ENCODE data around the gene ZSCAN18. TPM values are rescaled to one million over a fixed set of nuclear protein-coding genes. Genes with fewer than 3 reads are reported as not detected.
A peak's percentile ranks its signal among the peaks of the same experiment; 100 is the strongest.

The ZSCAN18 gene
- polyA plus RNA-seq, 4 donors, result 6.3 to 58.1 (median 18.5) TPM

DNA sequence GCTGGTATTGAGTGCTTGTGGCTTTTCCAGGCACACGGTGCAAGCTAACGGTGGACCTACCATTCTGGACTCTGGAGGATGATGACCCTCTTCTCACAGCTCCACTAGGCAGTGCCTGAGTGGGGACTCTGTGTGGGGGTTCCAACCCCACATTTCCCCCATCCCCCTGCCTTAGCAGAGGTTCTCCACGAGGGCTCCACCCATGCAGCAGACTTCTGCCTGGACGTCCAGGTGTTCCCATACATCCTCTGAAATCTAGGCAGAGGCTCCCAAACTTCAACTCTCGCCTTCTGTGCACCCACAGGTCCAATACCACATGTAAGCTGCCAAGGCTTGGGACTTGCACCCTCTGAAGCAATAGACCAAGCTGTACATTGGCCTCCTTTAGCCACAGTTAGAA lies 25.3 kb upstream of the ZSCAN18 start:
- FAIRE-seq, result no peak
- no peaks in the 10 kb centered on the region for H3K27me3 ChIP-seq (ENCODE audit: control insufficient read depth in 3 of 3, insufficient read depth in 3 of 3, low read length in 3 of 3)
- no peaks in the 10 kb centered on the region for H3K4me1 ChIP-seq (ENCODE audit: control insufficient read depth in 3 of 3, insufficient read depth in 2 of 3, low read depth in 1 of 3, low read length in 2 of 3)
- peaks cover 9 to 95% of the 10 kb centered on the region in 2 donors for H3K9me3 ChIP-seq (ENCODE audit: control insufficient read depth in 2 of 2, insufficient read depth in 1 of 2, low read depth in 1 of 2, low read length in 1 of 2)
- DNase-seq, result no peak
- no peak overlapping the region for H3K4me3 ChIP-seq (ENCODE audit: low read depth in 1 of 3, low read length in 3 of 3)
- no peak overlapping the region for H3K27ac ChIP-seq (ENCODE audit: low read depth in 1 of 3, low read length in 2 of 3)
- 61 to 69% (median 68%) methylated on average over 5 of the region's 5 CpGs for WGBS, 3 donors
- H3K36me3 ChIP-seq (ENCODE audit: control insufficient read depth in 3 of 3, insufficient read depth in 2 of 3, low read depth in 1 of 3, low read length in 3 of 3), result peaks cover 2 to 12% (median 6%) of the 10 kb centered on the region in 3 donors

DNA sequence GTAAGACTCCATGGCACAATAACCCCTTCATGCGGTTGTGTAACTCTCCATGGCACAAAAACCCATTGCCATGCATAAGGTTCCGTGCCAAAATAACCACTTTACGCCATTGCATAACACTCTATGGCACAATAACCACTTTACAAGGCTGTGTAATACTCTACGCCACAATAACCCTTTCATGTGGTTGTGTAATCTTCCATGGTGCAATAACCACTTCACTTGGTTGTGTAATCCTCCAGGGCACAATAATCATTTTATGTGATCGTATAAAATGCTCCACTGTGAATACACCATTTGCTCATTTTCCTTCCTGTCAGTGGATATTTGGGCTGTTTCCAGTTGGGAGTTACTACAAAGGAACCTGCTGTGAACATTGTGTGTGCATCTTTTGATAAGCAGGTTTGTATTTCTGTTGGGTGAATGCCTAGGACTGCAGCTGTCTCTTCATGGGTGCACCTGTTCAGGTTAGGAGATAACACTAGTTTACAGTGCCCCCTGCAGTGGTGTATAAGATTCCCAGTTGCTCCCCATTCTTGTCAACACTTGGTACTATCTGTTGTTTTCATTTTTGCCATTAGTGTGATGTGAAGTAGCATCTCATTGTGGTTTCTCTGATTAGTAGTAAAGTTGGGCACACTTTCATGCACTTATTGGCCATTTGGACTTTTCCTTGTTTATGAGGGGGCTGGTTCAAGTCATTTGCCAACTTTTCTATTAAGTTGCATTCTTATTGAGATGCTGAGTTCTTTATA lies 21.1 kb upstream of the ZSCAN18 start:
- H3K27ac ChIP-seq (ENCODE audit: low read depth in 1 of 3, low read length in 2 of 3), result no peak overlapping the region
- H3K9me3 ChIP-seq (ENCODE audit: control insufficient read depth in 2 of 2, insufficient read depth in 1 of 2, low read depth in 1 of 2, low read length in 1 of 2), result peaks cover 13 to 81% of the 10 kb centered on the region in 2 donors
- DNase-seq (no peak), FAIRE-seq (no peak)
- H3K4me1 ChIP-seq (ENCODE audit: control insufficient read depth in 3 of 3, insufficient read depth in 2 of 3, low read depth in 1 of 3, low read length in 2 of 3), result no peaks in the 10 kb centered on the region
- H3K27me3 ChIP-seq (ENCODE audit: control insufficient read depth in 3 of 3, insufficient read depth in 3 of 3, low read length in 3 of 3), result peaks cover 0 to 7% (median 0%) of the 10 kb centered on the region in 3 donors
- 79 to 83% (median 81%) methylated on average over 5 of the region's 5 CpGs for WGBS, 3 donors
- no peak overlapping the region for H3K4me3 ChIP-seq (ENCODE audit: low read depth in 1 of 3, low read length in 3 of 3)
- H3K36me3 ChIP-seq (ENCODE audit: control insufficient read depth in 3 of 3, insufficient read depth in 2 of 3, low read depth in 1 of 3, low read length in 3 of 3), result no peaks in the 10 kb centered on the region

DNA sequence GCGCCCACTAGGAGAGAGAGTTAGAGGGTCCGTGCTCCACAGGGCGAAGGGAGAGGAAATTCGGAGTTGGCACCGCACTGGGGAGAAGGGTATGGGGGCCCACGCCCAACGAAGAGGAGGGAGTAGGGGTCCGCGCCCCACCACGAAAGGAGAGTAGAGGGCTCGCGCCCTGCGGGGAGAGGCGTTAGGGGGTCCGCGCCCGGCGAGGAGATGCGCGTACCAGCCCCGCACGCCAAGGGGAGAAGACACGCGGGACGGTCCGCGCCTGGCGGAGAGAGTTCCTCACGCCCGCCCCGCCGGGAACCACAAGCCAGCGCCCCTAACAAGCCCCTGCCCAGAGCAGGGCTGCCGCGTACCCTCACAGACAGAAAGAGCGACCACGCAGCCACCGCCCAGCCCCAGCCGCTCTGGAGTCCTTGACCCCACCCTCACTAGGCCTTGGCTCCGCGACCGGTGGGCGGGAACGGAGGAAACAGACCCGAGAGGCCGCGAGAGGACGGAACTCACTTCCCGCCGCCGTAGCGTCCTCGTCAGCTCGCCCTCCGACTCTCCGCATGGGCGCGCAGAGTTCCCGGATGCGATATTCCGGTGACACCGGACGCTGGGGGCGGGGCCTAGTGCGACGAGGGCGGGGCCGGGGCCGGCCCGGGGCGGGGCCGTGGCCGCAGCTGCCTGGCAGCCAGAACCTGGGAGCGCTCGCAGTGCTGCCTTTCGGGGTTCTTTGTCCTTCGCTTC lies 20.0 kb upstream of the ZSCAN18 start:
- Histone ChIP-seq H3K9me3 (ENCODE audit: control insufficient read depth in 2 of 2, insufficient read depth in 1 of 2, low read depth in 1 of 2, low read length in 1 of 2) (peaks cover 10 to 81% of the 10 kb centered on the region in 2 donors), H3K4me1 (ENCODE audit: control insufficient read depth in 3 of 3, insufficient read depth in 2 of 3, low read depth in 1 of 3, low read length in 2 of 3) (no peaks in the 10 kb centered on the region), H3K4me3 (ENCODE audit: low read depth in 1 of 3, low read length in 3 of 3) (no peak overlapping the region), H3K36me3 (ENCODE audit: control insufficient read depth in 3 of 3, insufficient read depth in 2 of 3, low read depth in 1 of 3, low read length in 3 of 3) (no peaks in the 10 kb centered on the region), H3K27me3 (ENCODE audit: control insufficient read depth in 3 of 3, insufficient read depth in 3 of 3, low read length in 3 of 3) (peaks cover 0 to 7% (median 0%) of the 10 kb centered on the region in 3 donors), H3K27ac (ENCODE audit: low read depth in 1 of 3, low read length in 2 of 3) (no peak overlapping the region)
- FAIRE-seq (no peak), DNase-seq (no peak)
- 11 to 41% (median 31%) methylated on average over 47 to 77 of the region's 77 CpGs for WGBS, 3 donors

DNA sequence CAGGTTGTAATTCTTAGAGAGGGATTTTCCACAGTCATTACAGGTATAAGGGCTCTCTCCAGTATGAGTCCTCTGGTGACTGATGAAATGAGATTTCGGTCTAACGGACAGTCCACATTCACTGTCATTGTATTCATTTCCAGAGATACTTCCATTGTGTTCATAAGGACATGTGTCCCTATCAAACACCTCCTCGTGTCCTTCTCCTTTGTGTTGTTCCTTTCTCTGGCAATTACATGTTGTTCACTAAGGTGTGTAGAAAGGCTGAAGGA lies 10.5 kb upstream of the ZSCAN18 start:
- Histone ChIP-seq H3K36me3 (ENCODE audit: control insufficient read depth in 3 of 3, insufficient read depth in 2 of 3, low read depth in 1 of 3, low read length in 3 of 3) (no peaks in the 10 kb centered on the region), H3K4me3 (ENCODE audit: low read depth in 1 of 3, low read length in 3 of 3) (no peak overlapping the region), H3K27me3 (ENCODE audit: control insufficient read depth in 3 of 3, insufficient read depth in 3 of 3, low read length in 3 of 3) (no peaks in the 10 kb centered on the region), H3K9me3 (ENCODE audit: control insufficient read depth in 2 of 2, insufficient read depth in 1 of 2, low read depth in 1 of 2, low read length in 1 of 2) (peaks cover 0 to 78% of the 10 kb centered on the region in 2 donors), H3K27ac (ENCODE audit: low read depth in 1 of 3, low read length in 2 of 3) (no peak overlapping the region), H3K4me1 (ENCODE audit: control insufficient read depth in 3 of 3, insufficient read depth in 2 of 3, low read depth in 1 of 3, low read length in 2 of 3) (no peaks in the 10 kb centered on the region)
- 84 to 87% (median 84%) methylated on average over 3 of the region's 3 CpGs for WGBS, 3 donors
- DNase-seq, result no peak
- FAIRE-seq, result no peak

DNA sequence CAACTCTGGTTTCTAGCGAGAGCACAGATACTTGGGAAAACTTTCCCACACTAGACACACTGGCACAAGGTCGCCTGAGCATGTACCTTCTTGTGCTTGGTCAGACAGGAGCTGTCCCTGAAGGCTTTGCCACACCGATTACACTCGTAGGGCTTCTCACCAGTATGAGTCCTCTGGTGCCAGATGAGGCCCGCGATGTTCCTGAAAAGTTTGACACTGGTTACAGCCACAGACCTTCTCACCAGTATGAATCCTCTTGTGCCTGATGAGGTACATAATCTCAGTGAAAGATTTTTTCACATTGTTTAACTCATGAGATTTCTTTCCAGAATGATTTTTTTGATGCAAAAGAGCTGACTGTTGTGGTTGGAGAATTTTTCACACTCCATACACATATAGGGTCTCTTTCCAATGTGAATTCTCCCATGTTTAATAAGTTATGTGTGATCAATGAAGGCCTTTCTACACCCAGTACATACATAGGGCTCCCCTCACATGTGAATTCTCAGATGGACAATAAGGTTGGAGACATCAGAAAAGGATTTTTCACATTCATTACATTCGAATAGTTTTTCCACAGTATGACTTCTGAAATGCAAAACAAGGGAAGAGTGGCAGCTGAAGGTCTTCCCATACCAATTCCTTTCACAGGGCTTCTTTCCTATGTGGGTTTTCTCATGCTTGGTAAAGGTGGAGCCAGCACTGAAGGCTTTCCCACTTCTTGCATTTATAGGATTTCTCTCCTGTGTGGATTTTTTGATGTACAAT lies 9.9 kb upstream of the ZSCAN18 start:
- 79 to 86% (median 85%) methylated on average over 7 of the region's 7 CpGs for WGBS, 3 donors
- Histone ChIP-seq H3K4me3 (ENCODE audit: low read depth in 1 of 3, low read length in 3 of 3) (no peak overlapping the region), H3K4me1 (ENCODE audit: control insufficient read depth in 3 of 3, insufficient read depth in 2 of 3, low read depth in 1 of 3, low read length in 2 of 3) (no peaks in the 10 kb centered on the region), H3K27ac (ENCODE audit: low read depth in 1 of 3, low read length in 2 of 3) (no peak overlapping the region), H3K9me3 (ENCODE audit: control insufficient read depth in 2 of 2, insufficient read depth in 1 of 2, low read depth in 1 of 2, low read length in 1 of 2) (peaks cover 0 to 75% of the 10 kb centered on the region in 2 donors), H3K27me3 (ENCODE audit: control insufficient read depth in 3 of 3, insufficient read depth in 3 of 3, low read length in 3 of 3) (no peaks in the 10 kb centered on the region), H3K36me3 (ENCODE audit: control insufficient read depth in 3 of 3, insufficient read depth in 2 of 3, low read depth in 1 of 3, low read length in 3 of 3) (no peaks in the 10 kb centered on the region)
- no peak for FAIRE-seq
- no peak for DNase-seq

DNA sequence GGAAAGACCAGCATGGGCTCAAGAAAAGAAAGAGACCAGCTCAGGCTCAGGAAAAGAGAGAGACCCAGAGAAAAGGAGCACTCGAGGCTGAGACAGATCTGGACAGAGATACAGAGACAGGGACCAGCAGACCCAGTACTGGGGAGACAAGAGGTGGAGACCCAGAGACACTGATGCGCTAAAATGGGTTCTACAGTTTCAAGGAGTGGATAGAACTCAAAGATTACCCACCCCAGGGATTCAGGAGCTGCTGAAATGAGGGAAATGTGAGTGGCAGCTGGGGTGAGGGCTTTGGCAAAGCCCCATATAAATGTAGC lies 609 bp upstream of the ZSCAN18 start:
- Histone ChIP-seq H3K27ac (ENCODE audit: low read depth in 1 of 3, low read length in 2 of 3) (peak overlapping the region; percentile 69 to 100 (median 96)), H3K9me3 (ENCODE audit: control insufficient read depth in 2 of 2, insufficient read depth in 1 of 2, low read depth in 1 of 2, low read length in 1 of 2) (peaks cover 6 to 63% of the 10 kb centered on the region in 2 donors), H3K4me3 (ENCODE audit: low read depth in 1 of 3, low read length in 3 of 3) (peak overlapping the region; percentile 56 to 100 (median 78)), H3K36me3 (ENCODE audit: control insufficient read depth in 3 of 3, insufficient read depth in 2 of 3, low read depth in 1 of 3, low read length in 3 of 3) (peaks cover 0 to 18% (median 0%) of the 10 kb centered on the region in 3 donors), H3K4me1 (ENCODE audit: control insufficient read depth in 3 of 3, insufficient read depth in 2 of 3, low read depth in 1 of 3, low read length in 2 of 3) (peaks cover 0 to 4% (median 0%) of the 10 kb centered on the region in 3 donors), H3K27me3 (ENCODE audit: control insufficient read depth in 3 of 3, insufficient read depth in 3 of 3, low read length in 3 of 3) (no peaks in the 10 kb centered on the region)
- FAIRE-seq (no peak), DNase-seq (no peak)
- 12 to 24% (median 20%) methylated on average over 2 of the region's 2 CpGs for WGBS, 3 donors

DNA sequence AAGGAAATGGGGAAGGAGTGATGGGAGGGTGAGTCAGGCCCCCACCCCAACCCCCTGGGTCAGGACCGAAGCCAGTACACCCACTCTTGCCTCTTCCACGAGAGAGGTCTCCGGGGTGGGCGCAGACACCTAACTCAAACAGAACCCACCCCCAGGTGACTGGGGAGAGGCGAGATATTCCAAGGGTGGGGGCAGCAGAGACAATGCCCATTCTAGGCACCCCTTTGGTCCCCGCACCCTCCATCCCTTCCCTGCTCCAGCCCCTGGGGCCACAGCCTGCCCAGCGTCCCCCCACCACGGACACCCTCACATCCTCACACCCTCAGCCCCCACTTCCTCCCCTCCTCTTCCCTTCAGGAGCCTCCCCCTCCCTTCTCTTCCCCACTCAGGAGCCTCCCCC lies 682 bp downstream of the ZSCAN18 start:
- Histone ChIP-seq H3K4me3 (ENCODE audit: low read depth in 1 of 3, low read length in 3 of 3) (peak overlapping the region; percentile 66 to 100 (median 78)), H3K9me3 (ENCODE audit: control insufficient read depth in 2 of 2, insufficient read depth in 1 of 2, low read depth in 1 of 2, low read length in 1 of 2) (peaks cover 8 to 65% of the 10 kb centered on the region in 2 donors)
- no peak for FAIRE-seq

DNA sequence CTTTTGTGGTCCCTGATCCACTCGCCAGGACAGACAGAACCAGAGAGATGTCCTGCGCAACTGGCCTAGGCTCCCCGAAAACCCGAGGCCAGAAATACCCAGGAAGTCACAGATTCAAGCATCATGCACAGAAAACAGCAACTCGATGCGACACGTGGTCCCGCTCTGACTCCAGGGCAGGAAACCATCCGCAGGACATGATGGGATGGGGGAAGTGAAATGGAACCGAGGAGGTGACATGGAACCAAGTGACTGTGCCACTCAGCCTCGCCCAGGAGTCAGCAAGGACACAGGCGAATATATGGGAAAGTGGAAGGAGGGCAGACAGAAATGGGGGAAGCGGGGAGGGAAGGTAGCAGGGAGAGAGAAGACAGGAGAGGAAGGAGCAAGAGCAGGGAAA lies 1.1 kb downstream of the ZSCAN18 start:
- Histone ChIP-seq H3K27ac (ENCODE audit: low read depth in 1 of 3, low read length in 2 of 3) (no peak overlapping the region), H3K4me1 (ENCODE audit: control insufficient read depth in 3 of 3, insufficient read depth in 2 of 3, low read depth in 1 of 3, low read length in 2 of 3) (peaks cover 0 to 4% (median 0%) of the 10 kb centered on the region in 3 donors), H3K4me3 (ENCODE audit: low read depth in 1 of 3, low read length in 3 of 3) (peak overlapping the region in 1 of 3 donors; percentile 100), H3K36me3 (ENCODE audit: control insufficient read depth in 3 of 3, insufficient read depth in 2 of 3, low read depth in 1 of 3, low read length in 3 of 3) (peaks cover 0 to 27% (median 0%) of the 10 kb centered on the region in 3 donors), H3K27me3 (ENCODE audit: control insufficient read depth in 3 of 3, insufficient read depth in 3 of 3, low read length in 3 of 3) (no peaks in the 10 kb centered on the region), H3K9me3 (ENCODE audit: control insufficient read depth in 2 of 2, insufficient read depth in 1 of 2, low read depth in 1 of 2, low read length in 1 of 2) (peaks cover 8 to 64% of the 10 kb centered on the region in 2 donors)
- FAIRE-seq (no peak), DNase-seq (no peak)
- 87 to 98% (median 90%) methylated on average over 13 of the region's 13 CpGs for WGBS, 3 donors

More for the DNA sequence above, 682 bp downstream of the ZSCAN18 start:
- Histone ChIP-seq H3K27ac (ENCODE audit: low read depth in 1 of 3, low read length in 2 of 3) (peak overlapping the region in 1 of 3 donors; percentile 39), H3K27me3 (ENCODE audit: control insufficient read depth in 3 of 3, insufficient read depth in 3 of 3, low read length in 3 of 3) (no peaks in the 10 kb centered on the region), H3K36me3 (ENCODE audit: control insufficient read depth in 3 of 3, insufficient read depth in 2 of 3, low read depth in 1 of 3, low read length in 3 of 3) (peaks cover 0 to 25% (median 0%) of the 10 kb centered on the region in 3 donors), H3K4me1 (ENCODE audit: control insufficient read depth in 3 of 3, insufficient read depth in 2 of 3, low read depth in 1 of 3, low read length in 2 of 3) (peaks cover 0 to 4% (median 0%) of the 10 kb centered on the region in 3 donors)
- WGBS, 3 donors, result 45 to 65% (median 51%) methylated on average over 7 to 8 of the region's 8 CpGs
- DNase-seq, result no peak
